Transverse colon (tissue), 3 donors: Measurements from ENCODE around the gene EHD4.

Experiments
- CTCF ChIP-seq, 5 experiments: fragments of 200-600 bp in 3 of 5; fragments of 450-650 bp in 2 of 5; sonication (generic) in 3 of 5; IDR thresholded peaks; 1 replicate in 2 of 5; 2 replicates in 3 of 5; pipeline ENCODE4 v1.5.1; 2016 to 2017; ENCODE audit warnings: antibody characterized with exemption in 5 of 5, inconsistent platforms in 3 of 5, mild to moderate bottlenecking in 2 of 5, moderate library complexity in 1 of 5
- EP300 ChIP-seq: sonication (generic); formaldehyde crosslinking; IDR thresholded peaks from one replicate; pipeline ENCODE4 v1.6.1; 2017; ENCODE audit warnings: antibody characterized with exemption, low read depth

GRCh38 chr15:41886741-41887140 lies 85.6 kb downstream of the EHD4 start:
- TF ChIP-seq EP300 (no peak), CTCF (IDR thresholded peaks at IDR 0.05) (no peak)
